Airway epithelial cell (primary cell): ENCODE data around the gene RHOXF2B. TPM values are rescaled to one million over a fixed set of nuclear protein-coding genes. Genes with fewer than 3 reads are reported as not detected.

Source experiments
- total RNA-seq: library from RNA; depleted of rRNA; stranded (reverse); fragments of >200 nt; gene quantifications from 2 replicates; pipeline ENCODE4 v1.2.3, GENCODE V29; 2015

RHOXF2B gene
- total RNA-seq: not detected in 2 replicates

DNA sequence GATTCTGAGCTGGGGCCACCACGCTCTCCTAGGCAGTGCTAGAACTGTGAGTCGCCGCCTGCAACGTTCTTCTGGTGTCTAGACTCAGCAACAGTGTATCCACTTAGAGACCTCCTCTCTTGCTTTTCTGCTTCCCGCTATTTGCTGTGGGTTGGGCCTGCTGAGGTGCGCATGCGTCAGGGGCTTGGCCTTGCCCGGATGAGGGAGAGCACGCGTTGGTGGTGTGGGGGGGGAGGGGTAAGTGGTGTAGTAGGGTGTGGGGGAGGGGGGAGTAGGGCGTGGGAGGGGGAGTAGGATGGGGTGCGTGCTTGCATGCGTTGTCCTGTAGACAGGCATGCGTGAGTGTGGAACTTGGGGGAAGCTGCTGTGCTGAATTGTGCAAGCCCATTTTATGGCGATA is at the start of gene RHOXF2B:
Gene RHOXF2B, minus strand, starts transcription at position 101 of the 400 bp plus-strand sequence. CDS start 138 bp downstream, outside the sequence.

GRCh38 chrX:120115438-120115963 is 38.0 kb upstream of the RHOXF2B start, which contains the start of gene RHOXF1:
Gene RHOXF1 (minus strand): TSS chrX:120115913. CDS start chrX:120115862, 51 bp downstream.

Other genes with a start within 250 kb of the RHOXF2B start
- 3.4 and 4.5 TPM in 2 replicates for gene UPF3B, start 224.7 kb downstream of the RHOXF2B start, total RNA-seq
- 13.1 and 13.6 TPM in 2 replicates for gene RNF113A, start 206.0 kb downstream of the RHOXF2B start, total RNA-seq
- 76.0 and 98.8 TPM in 2 replicates for gene NDUFA1, start 205.9 kb downstream of the RHOXF2B start, total RNA-seq
- gene AKAP14, start 181.8 kb downstream of the RHOXF2B start, total RNA-seq: not detected in 2 replicates
- 4.3 and 6.0 TPM in 2 replicates for gene NKAP, start 133.9 kb downstream of the RHOXF2B start, total RNA-seq
- not detected in 2 replicates for gene RHOXF1, start 38.2 kb upstream of the RHOXF2B start, total RNA-seq
- gene RHOXF2, start 80.9 kb upstream of the RHOXF2B start, total RNA-seq: not detected in 2 replicates
- gene ZBTB33, start 173.1 kb upstream of the RHOXF2B start, total RNA-seq: 13.4 and 14.5 TPM in 2 replicates
- gene TMEM255A, start 233.8 kb upstream of the RHOXF2B start, total RNA-seq: 0.35 TPM in 1 of 2 replicates, not detected in the other